ENCODE measurements around the gene SEPTIN8.
A peak's percentile ranks its signal among the peaks of the same experiment; 100 is the strongest.

Gene SEPTIN8, protein sequence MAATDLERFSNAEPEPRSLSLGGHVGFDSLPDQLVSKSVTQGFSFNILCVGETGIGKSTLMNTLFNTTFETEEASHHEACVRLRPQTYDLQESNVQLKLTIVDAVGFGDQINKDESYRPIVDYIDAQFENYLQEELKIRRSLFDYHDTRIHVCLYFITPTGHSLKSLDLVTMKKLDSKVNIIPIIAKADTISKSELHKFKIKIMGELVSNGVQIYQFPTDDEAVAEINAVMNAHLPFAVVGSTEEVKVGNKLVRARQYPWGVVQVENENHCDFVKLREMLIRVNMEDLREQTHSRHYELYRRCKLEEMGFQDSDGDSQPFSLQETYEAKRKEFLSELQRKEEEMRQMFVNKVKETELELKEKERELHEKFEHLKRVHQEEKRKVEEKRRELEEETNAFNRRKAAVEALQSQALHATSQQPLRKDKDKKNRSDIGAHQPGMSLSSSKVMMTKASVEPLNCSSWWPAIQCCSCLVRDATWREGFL

DNA sequence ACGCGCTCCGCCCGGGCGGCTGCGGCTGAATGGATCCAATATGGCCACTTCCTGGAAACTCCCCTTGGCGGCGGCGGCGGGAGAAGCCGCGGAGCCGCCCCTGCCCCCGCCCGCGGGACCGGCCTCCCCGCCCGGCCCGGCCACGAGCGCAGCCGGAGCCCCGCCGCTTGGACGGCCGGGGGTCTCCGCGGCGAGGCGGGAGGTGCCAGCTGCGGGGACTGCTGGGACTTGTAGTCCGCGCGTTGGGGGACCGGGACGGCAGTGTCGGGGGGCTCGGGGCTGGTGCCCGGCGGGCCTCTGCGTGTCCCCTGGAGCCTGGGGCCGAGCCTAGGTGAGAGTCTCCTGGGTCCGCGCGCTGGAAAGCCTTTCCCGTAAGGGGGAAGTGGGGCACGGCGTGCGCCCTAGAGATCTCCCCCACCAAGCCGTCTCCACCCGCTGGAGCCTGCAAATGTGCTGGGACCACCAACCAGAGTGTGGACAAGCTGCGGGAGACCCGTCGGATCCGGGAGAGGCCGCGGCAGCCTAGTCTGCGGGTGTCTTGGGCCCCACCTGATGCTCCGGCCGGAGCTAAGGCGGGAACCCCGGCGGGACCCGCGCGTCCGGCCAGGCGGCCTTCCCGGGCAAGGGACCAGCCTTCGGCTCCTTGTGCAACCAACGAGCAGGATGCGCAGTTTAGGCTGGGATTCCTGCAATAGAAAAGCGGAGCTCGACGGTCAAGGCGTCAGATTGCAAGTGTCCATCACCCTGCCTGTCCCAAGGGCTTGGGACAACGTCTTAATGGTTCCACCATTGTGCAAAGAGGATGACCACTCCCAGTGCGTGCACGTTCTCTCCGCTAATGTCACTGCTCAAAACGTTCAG is at the start of gene SEPTIN8:
SEPTIN8 (minus strand) TSS at position 31 of the 861 bp plus-strand sequence. CDS start 102 bp downstream, outside the sequence.
- no peak for DNase-seq

DNA sequence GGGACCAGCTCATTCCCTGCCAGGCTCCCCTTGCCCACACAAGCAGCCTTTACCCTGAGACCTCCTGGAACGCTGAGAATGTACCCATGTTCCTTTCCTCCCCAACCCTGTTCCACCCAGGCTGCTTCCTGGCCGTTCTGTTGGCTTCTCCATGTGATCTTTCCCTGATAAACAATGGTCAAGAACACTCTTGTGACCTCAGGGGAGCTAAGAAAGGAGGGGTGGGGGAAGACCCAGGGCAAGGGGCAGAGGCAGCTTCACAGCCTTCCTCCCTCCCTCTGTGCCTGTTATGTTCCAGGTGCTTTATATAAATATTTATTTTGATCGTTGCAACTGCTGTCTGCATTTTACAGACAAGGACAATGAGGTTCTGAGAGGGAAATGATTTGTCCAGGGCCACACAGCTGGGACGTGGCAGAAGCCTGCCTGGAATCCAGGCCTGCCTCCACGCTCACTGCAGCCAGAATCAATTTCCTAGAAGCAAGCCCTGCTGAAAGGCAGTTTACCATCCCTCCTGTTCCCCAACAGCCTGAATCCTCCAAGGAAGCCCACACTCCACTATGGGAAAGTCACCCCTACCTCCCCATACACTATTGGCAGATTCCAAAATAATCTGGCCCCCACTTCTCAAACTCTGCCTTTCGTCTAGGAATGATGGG is 49.5 kb upstream of the SEPTIN8 start:
- DNase-seq, result no peak

DNA sequence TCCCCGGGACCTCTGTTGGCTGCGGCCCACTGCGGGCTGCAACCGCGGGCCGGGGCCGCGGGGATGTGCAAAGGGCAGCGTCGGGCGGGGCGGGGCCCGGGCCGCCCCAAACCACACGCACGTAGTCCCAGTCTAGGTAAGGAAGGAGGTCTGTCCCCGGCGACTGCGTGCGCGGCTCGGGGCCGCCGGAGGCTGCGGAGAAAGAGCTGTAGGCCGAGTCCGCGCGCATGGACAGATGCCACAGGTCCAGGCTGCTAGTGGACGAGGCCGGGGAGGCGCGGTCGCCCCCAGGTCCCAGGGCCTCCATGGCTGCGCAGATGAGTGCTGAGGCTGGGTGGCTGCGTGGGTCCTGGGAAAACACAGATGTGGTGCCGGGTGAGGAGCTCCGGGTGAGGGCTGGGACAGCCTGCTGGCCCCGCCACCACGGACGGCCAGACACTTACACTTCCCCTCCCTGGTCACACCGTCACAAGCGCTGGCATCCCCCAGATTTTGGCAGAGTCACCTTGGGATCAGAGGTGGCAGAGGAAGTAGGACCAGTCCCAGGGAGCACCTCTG is 48.9 kb upstream of the SEPTIN8 start:
- DNase-seq, result no peak

DNA sequence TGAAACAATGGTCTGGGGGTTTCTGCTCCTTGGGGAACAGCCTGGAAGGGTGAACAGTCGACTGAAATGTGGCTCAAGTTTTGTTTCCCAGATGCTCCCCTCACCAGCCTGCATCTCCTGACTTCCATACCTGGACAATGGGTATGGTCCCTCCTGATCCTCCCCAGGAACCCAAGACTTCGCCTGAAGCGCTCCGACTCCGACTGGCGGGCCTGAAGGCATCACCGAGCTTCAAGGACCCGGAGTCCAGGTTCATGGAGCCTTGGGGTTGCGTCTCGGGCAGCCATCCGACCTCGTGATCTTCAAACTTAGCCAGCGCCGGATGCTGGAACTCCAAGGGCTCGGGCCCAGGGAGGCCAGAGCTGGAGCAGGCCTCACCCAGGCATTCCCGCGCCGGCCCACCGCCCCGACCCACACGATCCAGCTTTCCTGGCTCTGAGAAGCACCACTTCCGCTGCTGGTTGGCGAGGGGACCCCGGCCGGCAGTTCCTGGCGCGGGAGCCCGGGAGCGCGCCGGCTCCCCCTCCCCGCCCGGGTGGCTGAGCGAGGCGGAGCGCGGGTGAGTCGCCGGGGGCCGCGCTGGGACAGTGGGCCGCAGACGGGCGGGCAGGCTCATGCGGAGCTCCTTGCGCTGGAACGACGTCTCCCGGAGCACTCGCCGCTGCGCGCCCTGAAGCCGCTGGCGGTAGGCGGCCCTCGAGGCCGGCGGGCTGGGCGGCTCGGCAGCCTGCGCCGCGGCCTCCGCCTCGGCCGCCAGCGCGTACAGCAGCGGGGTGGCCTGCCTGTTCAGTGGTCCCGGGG is 48.2 kb upstream of the SEPTIN8 start:
- DNase-seq, result no peak

DNA sequence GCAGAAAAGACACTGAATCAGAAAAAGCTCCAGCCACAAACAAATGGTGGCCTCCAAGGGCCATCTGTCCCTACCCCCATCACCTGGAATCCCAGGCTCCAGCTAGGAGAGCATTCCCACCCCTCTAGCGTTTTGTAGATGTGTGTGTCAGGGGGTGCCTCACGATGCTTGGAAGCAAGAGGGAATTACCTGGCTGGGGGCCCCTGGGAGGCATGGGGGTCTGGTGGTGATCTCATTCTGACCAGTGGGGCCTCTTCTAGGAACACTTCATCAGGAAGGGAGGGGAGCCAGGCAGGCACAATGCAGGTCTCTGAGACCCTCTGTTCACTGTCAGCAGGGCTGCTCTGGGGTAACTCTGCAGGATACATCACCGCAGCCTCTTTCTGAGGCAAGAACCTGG is 47.4 kb upstream of the SEPTIN8 start:
- DNase-seq, result no peak

DNA sequence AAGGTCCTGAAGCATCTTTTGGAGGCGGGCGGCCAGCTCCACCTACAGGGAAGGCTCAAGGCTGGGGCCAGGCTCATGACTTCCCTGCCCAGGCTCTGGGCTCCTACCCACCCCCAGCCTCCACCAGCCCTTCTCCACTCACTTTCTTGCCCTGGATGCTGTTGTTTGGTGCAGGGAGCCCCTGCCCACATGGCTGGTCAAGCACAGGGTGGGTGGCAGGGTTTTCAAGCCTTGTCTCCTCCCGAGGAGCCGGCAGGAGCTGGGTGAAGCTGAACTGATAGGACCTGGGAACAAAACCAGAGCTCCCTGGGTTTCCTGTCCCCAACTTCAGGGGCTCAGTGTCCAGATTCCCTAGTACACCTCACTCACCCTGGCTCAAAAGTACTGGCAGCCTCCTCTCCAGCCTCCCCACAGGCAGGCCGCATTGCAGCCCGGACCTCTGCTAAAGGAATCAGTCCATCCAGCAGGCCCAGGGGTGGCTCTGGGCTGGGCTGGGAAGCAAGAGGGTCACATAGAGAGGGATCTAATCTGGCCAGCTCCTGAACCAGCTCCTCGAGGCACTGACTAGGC is 46.5 kb upstream of the SEPTIN8 start:
- no peak for DNase-seq

DNA sequence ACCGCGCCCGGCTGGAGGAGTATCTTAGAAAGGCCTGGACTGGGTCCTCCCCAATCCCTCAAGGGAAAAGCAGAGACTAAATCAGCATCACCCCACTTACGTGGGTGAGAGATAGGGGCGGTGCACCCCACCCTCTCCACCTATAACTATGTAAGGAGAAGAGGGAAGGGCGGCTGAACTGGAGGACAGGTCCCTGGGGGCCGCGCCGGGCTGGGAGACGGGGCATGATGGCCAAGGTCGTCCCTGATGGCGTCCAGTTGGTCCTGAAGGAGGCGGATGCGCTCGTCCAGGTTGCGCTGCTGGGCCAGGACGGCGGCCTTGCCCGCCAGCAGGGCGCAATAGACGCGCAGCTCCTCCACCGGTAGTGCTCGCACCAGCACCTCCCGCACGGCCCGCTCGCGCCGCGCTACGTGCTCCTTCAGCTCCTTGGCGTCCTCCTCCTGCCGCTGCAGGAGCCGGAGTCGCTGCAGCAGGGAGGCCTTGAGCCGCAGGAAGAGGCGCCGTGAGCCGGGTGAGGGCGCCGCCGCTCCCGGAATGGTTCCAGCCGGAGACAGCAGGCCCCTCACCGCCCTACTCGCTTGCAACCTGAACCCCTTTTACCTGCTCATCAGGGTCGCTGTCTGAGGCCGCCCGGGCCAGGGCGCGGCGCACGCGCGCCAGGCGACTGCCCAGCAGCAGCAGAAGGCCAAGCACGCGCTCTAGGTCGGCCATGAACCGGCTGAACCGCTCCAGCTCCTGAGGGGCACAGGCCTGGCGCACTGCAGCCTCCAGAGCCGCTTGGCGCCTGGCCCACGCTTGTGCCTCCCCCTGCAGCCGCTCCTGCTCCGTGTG is 45.8 kb upstream of the SEPTIN8 start:
- DNase-seq, result no peak

DNA sequence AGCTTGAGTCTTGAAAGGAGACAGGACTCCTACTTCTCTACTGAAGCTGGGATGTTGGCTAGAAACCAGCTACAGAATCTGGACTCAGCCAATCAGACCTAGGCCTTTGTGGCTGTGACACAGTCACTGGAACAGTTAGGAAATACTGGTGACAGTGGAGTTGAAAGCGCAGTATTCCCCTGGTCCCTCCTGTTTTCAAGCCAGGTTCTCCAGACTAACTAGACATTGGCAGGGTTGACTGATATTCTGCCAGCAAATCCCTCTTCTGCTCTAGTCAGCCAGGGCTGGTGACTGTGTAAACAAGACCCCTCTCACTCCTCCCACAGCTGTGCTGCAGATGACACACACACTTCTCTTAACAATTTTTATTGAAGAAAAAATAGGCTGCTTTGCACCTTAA is 44.8 kb upstream of the SEPTIN8 start:
- peak; percentile 7 for DNase-seq

DNA sequence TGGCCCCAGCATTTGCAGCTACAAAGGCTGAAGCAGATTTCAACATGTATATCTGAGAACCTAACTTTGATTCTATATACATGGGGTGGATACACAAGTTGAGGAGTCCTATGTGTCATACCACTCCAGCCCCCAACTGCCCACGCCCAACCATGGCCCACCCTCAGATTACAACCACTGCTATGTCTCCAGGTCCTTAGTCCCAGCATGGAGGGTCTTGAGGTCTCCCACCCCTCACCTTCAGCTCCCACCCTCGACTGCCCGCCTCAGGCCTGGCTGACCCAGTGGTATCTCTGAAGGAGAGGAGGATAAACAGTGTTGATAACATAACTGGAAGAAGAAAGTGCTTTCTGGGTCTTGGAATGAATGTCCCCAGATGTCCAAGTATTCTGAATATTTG is 44.3 kb upstream of the SEPTIN8 start:
- no peak for DNase-seq

DNA sequence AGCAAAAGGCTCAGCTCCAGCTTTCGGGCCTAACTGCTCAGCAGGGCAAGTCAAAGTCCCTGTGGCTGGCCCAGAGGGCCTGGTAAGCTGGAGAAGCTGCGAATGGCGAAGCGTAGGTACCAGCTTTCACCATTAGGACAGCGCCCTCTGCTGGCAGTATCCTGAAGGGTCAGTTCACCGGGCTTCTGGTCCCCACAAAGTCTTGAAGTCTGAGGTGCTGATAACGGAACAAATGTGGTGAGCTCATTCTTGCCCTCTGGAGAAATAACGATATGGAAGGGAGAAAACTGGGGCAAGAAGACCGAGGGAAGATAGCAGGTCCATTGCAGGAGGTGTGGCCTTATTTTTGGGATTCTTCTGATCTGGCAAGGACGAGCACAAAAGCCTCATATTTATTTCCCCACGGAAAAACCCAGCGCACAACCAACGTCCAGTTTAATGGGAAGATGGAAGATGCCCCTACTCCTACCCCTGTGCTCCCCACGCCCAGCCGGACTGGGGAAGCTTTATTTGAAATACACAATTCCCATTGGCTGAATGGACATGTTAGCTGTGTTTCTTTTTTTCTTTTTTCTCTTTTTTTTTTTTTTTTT is 43.2 kb upstream of the SEPTIN8 start:
- DNase-seq, result peak; percentile 84

DNA sequence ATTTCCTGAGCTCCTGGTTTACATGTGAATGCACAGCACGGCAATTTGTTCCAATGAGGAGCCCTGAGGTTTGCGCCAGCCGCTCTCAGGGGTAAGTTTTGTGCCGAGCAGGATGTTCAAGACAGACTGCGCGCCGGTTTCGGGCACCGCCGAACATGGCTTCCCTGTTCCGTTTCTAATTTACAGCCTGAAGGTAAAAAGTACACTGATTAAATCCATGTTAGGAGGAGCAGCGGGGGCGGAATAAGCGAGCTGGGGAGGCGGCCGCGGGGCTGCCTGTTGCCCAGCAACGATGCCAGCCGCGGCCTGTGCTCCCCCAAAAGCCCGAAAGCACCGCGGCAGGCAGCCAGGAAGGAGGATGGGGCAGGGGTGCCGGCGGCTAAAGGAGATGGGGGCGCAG is 42.4 kb upstream of the SEPTIN8 start:
- no peak for DNase-seq

DNA sequence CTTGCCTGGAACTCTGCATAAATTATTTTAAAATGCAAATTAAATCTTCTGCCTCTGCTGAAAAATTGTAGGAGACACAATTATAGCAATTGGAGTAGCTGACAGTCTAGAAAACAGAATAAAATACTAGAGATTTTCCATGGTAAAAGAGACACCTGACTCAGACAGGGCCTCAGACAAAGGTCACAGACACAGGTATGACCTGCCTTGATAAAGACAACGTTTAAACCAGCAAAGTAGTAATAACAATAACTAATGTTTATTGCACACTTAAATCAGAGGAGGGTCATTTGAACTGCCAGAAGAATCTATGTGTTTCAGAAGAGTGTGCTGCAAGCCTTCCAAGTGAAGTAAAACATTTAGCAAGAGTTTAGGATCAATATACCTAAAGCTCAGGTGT is 40.0 kb upstream of the SEPTIN8 start:
- no peak for DNase-seq

DNA sequence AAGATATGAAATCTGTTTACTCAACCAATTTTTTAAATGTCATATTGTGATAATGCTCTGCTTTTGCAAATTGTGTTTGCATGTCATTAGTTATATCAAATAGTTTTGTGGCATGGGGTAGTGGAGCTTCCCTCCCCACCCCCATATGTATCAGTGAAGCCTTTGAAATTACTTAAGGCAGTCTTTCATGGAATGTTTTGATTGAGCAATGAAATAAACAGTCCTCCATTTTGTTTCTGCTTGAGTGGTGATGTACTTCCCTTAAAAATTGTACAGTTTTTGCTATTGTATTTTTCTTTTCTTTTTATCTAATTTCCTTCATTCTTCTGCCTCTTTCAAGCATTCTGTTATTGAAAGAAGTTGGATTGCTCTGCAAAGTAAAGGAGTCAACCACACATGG is 39.5 kb upstream of the SEPTIN8 start:
- DNase-seq, result no peak

DNA sequence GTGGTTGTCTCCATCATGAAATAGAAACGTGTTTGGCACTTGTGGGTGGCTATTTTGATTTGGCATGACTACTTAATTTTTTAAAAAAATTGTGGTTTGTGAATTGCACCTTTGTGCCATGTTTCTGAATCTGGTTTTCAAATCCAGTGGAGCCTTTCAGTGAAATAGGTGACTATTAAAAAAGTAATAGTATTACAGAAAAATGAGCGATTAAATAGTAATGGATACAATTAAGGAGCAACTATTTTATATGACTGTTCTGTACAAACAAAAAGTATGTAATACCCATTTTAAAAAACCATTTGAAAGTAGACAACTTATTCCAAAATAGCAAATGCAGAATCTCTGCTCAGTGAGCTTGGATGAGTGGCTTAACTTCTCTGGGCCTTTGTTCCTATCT is 39.0 kb upstream of the SEPTIN8 start:
- DNase-seq, result no peak

DNA sequence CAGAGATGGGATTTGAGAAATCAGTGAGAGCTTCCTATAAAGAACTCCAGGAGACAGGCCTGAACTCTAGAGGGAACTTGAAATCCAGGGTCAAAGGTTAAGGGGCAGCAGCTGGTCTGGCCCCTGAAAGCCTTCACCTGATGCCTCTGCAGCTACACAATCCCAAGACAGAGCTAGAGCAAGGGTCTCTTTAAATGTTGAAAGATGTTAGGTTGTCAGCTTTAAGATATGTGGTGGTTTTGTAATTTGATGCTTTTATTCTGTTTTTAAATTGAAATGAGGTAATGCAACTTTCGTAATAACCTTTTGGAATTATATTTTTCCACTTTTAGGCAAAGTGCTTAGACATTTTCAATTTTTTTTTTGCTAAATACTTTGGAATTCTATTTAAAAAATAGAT is 38.4 kb upstream of the SEPTIN8 start:
- no peak for DNase-seq

DNA sequence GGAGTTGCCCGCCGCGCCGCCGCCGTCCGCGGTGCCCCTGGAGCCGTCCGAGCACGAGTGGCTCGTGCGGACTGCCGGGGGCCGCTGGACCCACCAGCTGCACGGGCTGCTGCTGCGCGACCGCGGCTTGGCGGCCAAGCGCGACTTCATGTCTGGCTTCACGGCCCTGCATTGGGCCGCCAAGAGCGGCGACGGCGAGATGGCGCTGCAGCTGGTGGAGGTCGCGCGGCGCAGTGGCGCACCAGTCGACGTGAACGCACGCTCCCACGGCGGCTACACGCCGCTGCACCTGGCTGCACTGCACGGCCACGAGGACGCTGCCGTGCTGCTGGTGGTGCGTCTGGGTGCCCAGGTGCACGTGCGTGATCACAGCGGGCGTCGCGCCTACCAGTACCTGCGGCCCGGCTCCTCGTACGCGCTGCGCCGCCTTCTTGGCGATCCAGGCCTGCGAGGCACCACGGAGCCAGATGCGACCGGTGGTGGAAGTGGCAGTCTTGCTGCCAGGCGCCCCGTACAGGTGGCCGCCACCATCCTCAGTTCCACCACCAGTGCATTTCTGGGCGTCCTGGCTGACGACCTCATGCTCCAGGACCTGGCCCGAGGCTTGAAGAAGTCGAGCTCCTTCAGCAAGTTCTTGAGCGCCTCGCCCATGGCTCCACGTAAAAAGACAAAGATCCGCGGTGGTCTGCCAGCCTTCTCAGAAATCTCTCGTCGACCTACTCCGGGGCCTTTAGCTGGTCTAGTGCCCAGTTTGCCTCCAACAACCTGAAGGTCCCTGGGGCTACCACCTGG is 37.7 kb upstream of the SEPTIN8 start:
- DNase-seq, result no peak

DNA sequence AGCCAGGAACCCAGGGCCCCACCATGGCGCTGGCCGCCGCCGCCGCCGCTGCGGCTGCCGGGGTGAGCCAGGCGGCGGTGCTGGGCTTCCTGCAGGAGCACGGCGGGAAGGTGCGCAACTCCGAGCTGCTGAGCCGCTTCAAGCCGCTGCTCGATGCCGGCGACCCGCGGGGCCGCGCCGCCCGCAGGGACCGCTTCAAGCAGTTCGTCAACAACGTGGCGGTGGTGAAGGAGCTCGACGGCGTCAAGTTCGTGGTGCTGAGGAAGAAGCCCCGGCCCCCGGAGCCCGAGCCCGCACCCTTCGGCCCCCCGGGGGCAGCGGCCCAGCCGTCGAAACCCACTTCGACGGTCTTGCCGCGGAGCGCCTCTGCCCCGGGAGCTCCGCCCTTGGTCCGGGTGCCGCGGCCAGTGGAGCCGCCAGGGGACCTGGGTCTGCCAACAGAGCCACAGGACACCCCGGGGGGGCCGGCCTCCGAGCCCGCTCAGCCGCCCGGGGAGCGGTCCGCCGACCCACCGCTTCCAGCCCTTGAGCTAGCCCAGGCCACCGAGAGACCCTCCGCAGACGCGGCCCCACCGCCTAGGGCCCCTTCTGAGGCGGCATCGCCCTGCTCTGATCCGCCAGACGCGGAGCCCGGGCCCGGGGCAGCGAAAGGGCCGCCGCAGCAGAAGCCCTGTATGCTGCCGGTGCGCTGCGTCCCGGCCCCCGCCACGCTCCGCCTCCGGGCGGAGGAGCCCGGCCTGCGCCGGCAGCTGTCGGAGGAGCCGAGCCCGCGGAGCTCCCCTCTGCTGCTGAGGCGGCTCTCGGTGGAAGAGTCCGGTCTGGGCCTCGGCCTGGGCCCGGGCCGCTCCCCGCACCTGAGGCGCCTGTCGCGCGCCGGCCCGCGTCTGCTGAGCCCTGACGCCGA is 36.8 kb upstream of the SEPTIN8 start:
- peak; percentile 14 for DNase-seq

DNA sequence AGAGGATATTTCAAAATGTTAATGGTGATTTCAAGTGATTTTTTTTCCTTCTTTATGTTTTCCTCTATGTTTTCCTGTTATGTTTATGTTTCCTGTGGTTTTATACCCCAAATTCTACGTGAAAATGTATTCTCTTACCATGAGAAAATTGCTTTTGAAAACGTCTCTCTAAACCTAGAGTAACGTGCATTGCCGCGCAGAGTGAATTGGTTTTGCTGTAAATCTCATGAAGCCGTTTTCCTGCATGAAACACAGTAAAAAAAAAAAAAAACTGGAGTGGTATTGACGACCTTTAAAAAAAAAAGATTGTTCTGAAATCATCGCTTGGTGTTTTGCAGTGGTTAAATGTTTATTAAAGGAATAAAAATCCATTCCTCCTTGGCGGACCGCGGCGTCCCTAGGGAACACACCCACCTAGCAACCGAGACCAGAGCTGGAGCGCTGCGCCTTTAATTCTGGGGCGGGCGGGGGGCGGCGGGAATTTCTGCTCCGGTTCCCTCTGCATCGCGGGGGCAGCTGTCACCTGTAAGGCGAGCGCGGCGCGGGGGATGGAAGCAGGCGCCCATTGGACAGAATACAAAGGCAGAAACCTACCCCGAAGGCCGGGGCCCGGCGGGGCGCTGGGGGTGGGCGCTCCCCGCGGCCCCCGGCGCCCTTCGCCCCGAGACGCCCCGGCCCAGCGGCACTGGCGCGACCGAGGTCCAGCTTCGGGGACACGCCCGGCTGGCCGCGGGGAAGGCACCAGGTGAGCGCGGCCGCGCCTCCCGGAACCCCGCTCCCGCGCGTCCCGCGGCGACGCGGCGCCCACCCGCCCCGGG is 36.0 kb upstream of the SEPTIN8 start, which contains the start of gene SOWAHA:
SOWAHA (plus strand) TSS at position 522 of the 818 bp plus-strand sequence. CDS start 320 bp downstream, outside the sequence.
- DNase-seq, result peak; percentile 43

Measured in NCI-H1436 (cell line).